22Rv1 (cell line): Measurements from ENCODE around the gene CSAG1.
"Not testable (repeated sequence)": the region's sequence is repeated elsewhere in the genome, so short reads cannot be mapped to it uniquely, and the experiment has no call there.

Experiments used
- ZFX ChIP-seq: fragments of 450-650 bp; IDR thresholded peaks from 2 replicates; pipeline ENCODE4 v1.6.1; 2017; ENCODE audit warnings: antibody characterized with exemption, borderline replicate concordance
- TF ChIP-seq, protein P1 (sequence below): fragments of 450-650 bp; IDR thresholded peaks from 2 replicates; pipeline ENCODE4 v1.5.1; 2017; ENCODE audit warnings: mild to moderate bottlenecking

DNA sequence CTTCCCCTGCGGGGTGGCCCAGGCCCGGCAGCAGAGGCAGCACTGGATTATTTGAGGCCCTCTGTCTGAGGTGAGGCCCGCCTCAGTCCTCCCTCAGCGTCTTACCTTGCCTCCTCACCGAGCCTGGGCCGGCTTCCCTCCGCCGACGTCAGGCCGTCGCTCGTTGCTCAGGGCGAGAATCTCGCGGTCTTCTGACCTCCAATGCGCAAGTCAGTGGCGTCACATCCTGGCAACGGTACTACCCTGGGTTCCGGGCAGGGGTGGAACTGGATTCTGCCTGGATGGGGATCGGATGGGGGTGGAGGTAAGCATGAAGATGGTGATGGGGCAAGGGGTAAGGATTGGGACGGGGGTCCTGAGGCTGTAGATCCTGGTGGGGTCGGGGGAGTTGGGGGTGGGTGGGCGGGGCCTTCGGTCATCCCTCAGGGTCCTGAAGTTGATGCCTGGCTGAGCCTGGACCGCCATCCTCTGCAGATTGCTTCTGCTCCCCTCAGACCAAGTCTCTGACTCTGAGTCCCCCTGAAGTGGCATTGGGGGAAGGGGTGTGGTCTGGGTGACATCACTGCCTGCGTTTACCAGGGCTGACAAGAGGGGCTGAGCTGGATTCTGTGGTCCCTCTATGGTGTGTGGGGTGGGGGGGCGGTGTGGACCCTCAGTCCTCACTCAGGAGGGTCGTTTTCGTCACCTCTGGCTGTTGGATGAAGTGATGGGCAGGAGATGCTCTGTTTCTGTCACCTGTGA lies 36.2 kb upstream of the CSAG1 start, which contains the start of gene MAGEA6:
- TF ChIP-seq, protein P1, sequence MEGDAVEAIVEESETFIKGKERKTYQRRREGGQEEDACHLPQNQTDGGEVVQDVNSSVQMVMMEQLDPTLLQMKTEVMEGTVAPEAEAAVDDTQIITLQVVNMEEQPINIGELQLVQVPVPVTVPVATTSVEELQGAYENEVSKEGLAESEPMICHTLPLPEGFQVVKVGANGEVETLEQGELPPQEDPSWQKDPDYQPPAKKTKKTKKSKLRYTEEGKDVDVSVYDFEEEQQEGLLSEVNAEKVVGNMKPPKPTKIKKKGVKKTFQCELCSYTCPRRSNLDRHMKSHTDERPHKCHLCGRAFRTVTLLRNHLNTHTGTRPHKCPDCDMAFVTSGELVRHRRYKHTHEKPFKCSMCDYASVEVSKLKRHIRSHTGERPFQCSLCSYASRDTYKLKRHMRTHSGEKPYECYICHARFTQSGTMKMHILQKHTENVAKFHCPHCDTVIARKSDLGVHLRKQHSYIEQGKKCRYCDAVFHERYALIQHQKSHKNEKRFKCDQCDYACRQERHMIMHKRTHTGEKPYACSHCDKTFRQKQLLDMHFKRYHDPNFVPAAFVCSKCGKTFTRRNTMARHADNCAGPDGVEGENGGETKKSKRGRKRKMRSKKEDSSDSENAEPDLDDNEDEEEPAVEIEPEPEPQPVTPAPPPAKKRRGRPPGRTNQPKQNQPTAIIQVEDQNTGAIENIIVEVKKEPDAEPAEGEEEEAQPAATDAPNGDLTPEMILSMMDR = not testable (repeated sequence)
- not testable (repeated sequence) for TF ChIP-seq ZFX
